K562 (cell line): ENCODE data around the gene ODF4. TPM values are rescaled to one million over a fixed set of nuclear protein-coding genes. Genes with fewer than 3 reads are reported as not detected.

ENCODE experiments used
- ATAC-seq: fragments of 200-7000 bp; cut with Tn5 transposase; 3 replicates; pipeline ENCODE4 v1.9.1; 2020; ENCODE audit warnings: moderate library complexity
- BruUV-seq: library from RNA; stranded (reverse); fragments of 400-500 nt; replicated peaks from 2 replicates; lab custom pipeline; 2021; lab: Mats Ljungman, UMichigan
- CTCF ChIA-PET: fragments of 300-600 bp; formaldehyde crosslinking; extraction: SDS; loops from one replicate; lab custom pipeline; 2021; ENCODE audit warnings: low intra/inter-chr PET ratio; lab: Yijun Ruan, JAX
- POLR2A ChIA-PET: fragments of 300-600, 350-650 bp; sonication (Branson Sonifier 250); formaldehyde crosslinking; extraction: SDS; loops from one replicate; lab custom pipeline; 2021; ENCODE audit warnings: antibody characterized with exemption, inconsistent platforms; lab: Yijun Ruan, JAX
- DNase-seq, 4 experiments: peaks; one replicate each; pipeline versions ENCODE4 v3.0.0 to v3.0.0-alpha.2; 2011 to 2018; ENCODE audit warnings: low spot score in 3 of 4, mixed read lengths in 3 of 4; ENCODE audit errors: extremely low read depth in 1 of 4
- FAIRE-seq: peaks from 2 replicates; lab custom pipeline; 2011; peaks lifted over from hg19 to GRCh38; lab: Jason Lieb, UNC
- H2AFZ ChIP-seq: 2 replicates; pipeline ENCODE4 v1.6.0; 2011; ENCODE audit warnings: low read depth, low read length, control low read depth, inconsistent platforms
- H3K27ac ChIP-seq: fragments of 200-600 bp; 3 replicates; pipeline ENCODE4 v1.8.0; 2011; ENCODE audit warnings: low read depth, mild to moderate bottlenecking, control low read depth, inconsistent platforms, low read length, moderate library complexity, mixed read lengths; ENCODE audit errors: extremely low read depth
- H3K27me3 ChIP-seq, 2 experiments: fragments of 300-600 bp in 1 of 2; 2 replicates in 1 of 2; 3 replicates in 1 of 2; pipeline versions ENCODE4 v1.6.0 to v1.8.0; 2011; ENCODE audit warnings: inconsistent platforms in 2 of 2, low read length in 2 of 2, mild to moderate bottlenecking in 1 of 2, mixed read lengths in 1 of 2, moderate library complexity in 1 of 2; ENCODE audit not compliant: control insufficient read depth in 2 of 2, insufficient read depth in 2 of 2
- H3K36me3 ChIP-seq: fragments of 300-600 bp; 3 replicates; pipeline ENCODE4 v1.8.0; 2011; ENCODE audit warnings: mild to moderate bottlenecking, low read length, inconsistent platforms; ENCODE audit not compliant: control insufficient read depth, insufficient read depth
- H3K4me1 ChIP-seq, 2 experiments: fragments of 200-600 bp in 1 of 2; replicated peaks in 1 of 2; 2 replicates in 1 of 2; 3 replicates in 1 of 2; pipeline versions ENCODE4 v1.5.1 to v1.8.0; 2011; ENCODE audit warnings: inconsistent platforms in 2 of 2, low read length in 2 of 2, mild to moderate bottlenecking in 1 of 2, mixed read lengths in 1 of 2, moderate library complexity in 1 of 2; ENCODE audit not compliant: control insufficient read depth in 2 of 2, insufficient read depth in 2 of 2
- H3K4me2 ChIP-seq: 2 replicates; pipeline ENCODE4 v1.6.1; 2011; ENCODE audit warnings: low read length, control low read depth, inconsistent platforms, mixed read lengths; ENCODE audit not compliant: insufficient read depth
- H3K4me3 ChIP-seq: fragments of 200-600 bp; sonication (generic), shearing (Covaris generic); 2 replicates; pipeline ENCODE4 v1.5.1; 2016; ENCODE audit warnings: control low read depth, inconsistent platforms
- H3K79me2 ChIP-seq: fragments of 200-600 bp; 3 replicates; pipeline ENCODE4 v1.8.0; 2011; ENCODE audit warnings: low read length, inconsistent platforms; ENCODE audit not compliant: control insufficient read depth, insufficient read depth
- H3K9ac ChIP-seq, 2 experiments: 2 replicates each; pipeline versions ENCODE4 v1.6.0 to v1.6.1; 2011; ENCODE audit warnings: low read depth in 2 of 2, low read length in 2 of 2, control low read depth in 1 of 2, inconsistent platforms in 1 of 2, mild to moderate bottlenecking in 1 of 2, mixed read lengths in 1 of 2; ENCODE audit not compliant: insufficient read depth in 1 of 2
- H3K9me1 ChIP-seq: one replicate; pipeline ENCODE4 v1.6.0; 2011; ENCODE audit warnings: inconsistent platforms, mild to moderate bottlenecking, low read length, moderate library complexity; ENCODE audit not compliant: control insufficient read depth, insufficient read depth
- H3K9me3 ChIP-seq: replicated peaks from 2 replicates; pipeline ENCODE4 v1.5.1; 2011; ENCODE audit warnings: low read depth, low read length, inconsistent platforms; ENCODE audit not compliant: control insufficient read depth, insufficient read depth
- H4K20me1 ChIP-seq: replicated peaks from 2 replicates; pipeline ENCODE4 v1.6.1; 2011; ENCODE audit warnings: low read length, inconsistent platforms, mixed read lengths; ENCODE audit not compliant: control insufficient read depth, insufficient read depth
- E2F3 ChIP-seq: fragments of 250-450 bp; sonication (Bioruptor Pico); IDR thresholded peaks from 2 replicates; pipeline ENCODE4 v1.4.0; 2020; ENCODE audit warnings: mild to moderate bottlenecking
- FOXJ2 ChIP-seq: fragments of 200-800 bp; sonication (Bioruptor generic); IDR thresholded peaks from 2 replicates; pipeline ENCODE4 v1.6.1; 2016; ENCODE audit warnings: missing genetic modification characterization, missing compliant biosample characterization
- HCFC1 ChIP-seq: IDR thresholded peaks from 2 replicates; pipeline ENCODE4 v1.6.1; 2012; ENCODE audit warnings: low read depth, low read length, improper control_type of control experiment
- LCOR ChIP-seq: sonication (generic); formaldehyde crosslinking; IDR thresholded peaks from 2 replicates; pipeline ENCODE4 v1.8.0; 2022; ENCODE audit warnings: mild to moderate bottlenecking, missing genetic modification reagents
- SIX5 ChIP-seq, 2 experiments: IDR thresholded peaks; 2 replicates each; pipeline ENCODE4 v1.6.1; 2011; ENCODE audit warnings: low read length in 2 of 2, borderline replicate concordance in 1 of 2, low read depth in 1 of 2, mild to moderate bottlenecking in 1 of 2, moderate library complexity in 1 of 2; ENCODE audit not compliant: insufficient read depth in 1 of 2
- STAT5A ChIP-seq: IDR thresholded peaks from 2 replicates; pipeline ENCODE4 v1.6.1; 2012; ENCODE audit warnings: low read length, inconsistent platforms, borderline replicate concordance
- TBL1XR1 ChIP-seq, 2 experiments: IDR thresholded peaks; 2 replicates each; pipeline ENCODE4 v1.6.1; 2012; ENCODE audit warnings: improper control_type of control experiment in 2 of 2, low read length in 2 of 2, mild to moderate bottlenecking in 1 of 2
- ZNF184 ChIP-seq: sonication (generic); formaldehyde crosslinking; IDR thresholded peaks from 2 replicates; pipeline ENCODE4 v1.5.0; 2020; ENCODE audit warnings: missing genetic modification reagents
- WGBS: fragments of 100-300 bp; shearing (Covaris generic); methylation state at CpG from one replicate; pipeline ENCODE4 v1.1.6; 2016; ENCODE audit warnings: low coverage, mixed read lengths; ENCODE audit not compliant: insufficient coverage; ENCODE audit errors: missing lambda C conversion rate; 5-methylcytosine and 5-hydroxymethylcytosine counted together
- in situ Hi-C: fragments of 300-500 bp; cut with MboI; formaldehyde crosslinking; loops from 4 replicates; pipeline ENCODE4 v1.15.0; 2018; ENCODE audit warnings: inconsistent platforms, mixed read lengths
- intact Hi-C: fragments of 100-400 bp; cut with micrococcal nuclease; formaldehyde crosslinking; loops from 2 replicates; pipeline ENCODE4 v1.14.2; 2022
- polyA plus RNA-seq, 8 experiments: library from polyadenylated mRNA; depleted of rRNA in 4 of 8; stranded (reverse) in 5 of 8; unstranded in 3 of 8; fragments of >200 nt; fragmentation: Nextera tagmentation in 2 of 8; fragmentation: Illumina TruSeq in 1 of 8; extraction: Ambion mirVana in 2 of 8; extraction: Trizol in 1 of 8; gene quantifications; 2 replicates each; pipeline versions ENCODE4 v1.2.1 to v1.2.3, GENCODE V29; 2011 to 2014; ENCODE audit warnings: inconsistent platforms in 1 of 8, missing spikeins in 1 of 8
- total RNA-seq, 7 experiments: library from RNA; depleted of rRNA in 6 of 7; stranded (reverse); fragments of >200 nt in 6 of 7; fragmentation: Illumina TruSeq in 2 of 7; extraction: Trizol in 2 of 7; gene quantifications; 2 replicates each; pipeline versions ENCODE4 v1.2.1 to v1.2.3, GENCODE V29; 2011 to 2021; ENCODE audit warnings: low replicate concordance in 1 of 7
- TF ChIP-seq, protein P1 (sequence below): fragments of 250-450 bp; sonication (Bioruptor Pico); IDR thresholded peaks from 2 replicates; pipeline ENCODE4 v1.9.0; 2021; ENCODE audit warnings: mild to moderate bottlenecking, inconsistent platforms

The ODF4 gene
- total and polyA plus RNA-seq, 9 of the 15 experiments (the other 6 are each of a cell fraction or from before 2014, with no cell fraction given), result not detected

DNA sequence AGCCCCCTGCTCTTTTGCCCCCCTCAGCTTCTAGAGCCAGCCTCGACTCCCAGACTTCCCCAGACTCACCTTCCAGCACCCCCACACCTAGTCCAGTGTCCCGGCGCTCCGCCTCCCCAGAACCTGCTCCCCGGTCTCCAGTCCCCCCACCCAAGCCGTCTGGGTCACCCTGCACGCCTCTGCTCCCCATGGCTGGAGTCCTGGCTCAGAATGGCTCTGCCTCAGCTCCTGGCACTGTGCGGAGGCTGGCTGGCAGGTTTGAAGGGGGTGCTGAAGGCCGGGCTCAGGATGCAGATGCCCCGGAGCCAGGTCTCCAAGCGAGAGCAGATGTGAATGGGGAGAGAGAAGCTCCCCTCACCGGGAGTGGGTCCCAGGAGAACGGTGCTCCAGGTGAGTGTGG is 27.4 kb upstream of the ODF4 start:
- ChIA-PET CTCF (no interaction called here), POLR2A (interaction anchor here (1.3 kb wide), 1 partner anchor 19 kb away, joined by 5 read pairs; no protein-coding TSS in a partner anchor)
- in situ Hi-C loops (no loop called here), intact Hi-C loops (no loop called here)
- Histone ChIP-seq H3K9ac (no peak overlapping the region), H3K4me1 (peaks cover 0 to 41% of the 10 kb centered on the region in 2 experiments; a peak in 2 of 5 replicates), H3K27me3 (peaks cover 14 to 55% of the 10 kb centered on the region in 2 experiments; a peak in 4 of 5 replicates), H3K36me3 (no peaks in the 10 kb centered on the region), H2AFZ (no peak overlapping the region), H3K4me2 (no peak overlapping the region), H4K20me1 (no peaks in the 10 kb centered on the region; the same call in 1 of the 2 replicates), H3K9me1 (no peaks in the 10 kb centered on the region), H3K9me3 (no peaks in the 10 kb centered on the region), H3K4me3 (no peak overlapping the region), H3K27ac (no peak overlapping the region)
- DNase-seq (no peak), FAIRE-seq (no peak), ATAC-seq (no peak)
- BruUV-seq, result no TSS peak
- 8% methylated on average over 8 of the region's 13 CpGs for WGBS
- no peak for TF ChIP-seq SIX5 (IDR thresholded peaks at IDR 0.05; ENCODE audit: borderline replicate concordance in 1 of 2, insufficient read depth in 1 of 2, low read depth in 1 of 2, low read length in 2 of 2)
- TF ChIP-seq, all 486 proteins: peak for 0
- no peaks in the 10 kb centered on the region for H3K79me2 ChIP-seq

DNA sequence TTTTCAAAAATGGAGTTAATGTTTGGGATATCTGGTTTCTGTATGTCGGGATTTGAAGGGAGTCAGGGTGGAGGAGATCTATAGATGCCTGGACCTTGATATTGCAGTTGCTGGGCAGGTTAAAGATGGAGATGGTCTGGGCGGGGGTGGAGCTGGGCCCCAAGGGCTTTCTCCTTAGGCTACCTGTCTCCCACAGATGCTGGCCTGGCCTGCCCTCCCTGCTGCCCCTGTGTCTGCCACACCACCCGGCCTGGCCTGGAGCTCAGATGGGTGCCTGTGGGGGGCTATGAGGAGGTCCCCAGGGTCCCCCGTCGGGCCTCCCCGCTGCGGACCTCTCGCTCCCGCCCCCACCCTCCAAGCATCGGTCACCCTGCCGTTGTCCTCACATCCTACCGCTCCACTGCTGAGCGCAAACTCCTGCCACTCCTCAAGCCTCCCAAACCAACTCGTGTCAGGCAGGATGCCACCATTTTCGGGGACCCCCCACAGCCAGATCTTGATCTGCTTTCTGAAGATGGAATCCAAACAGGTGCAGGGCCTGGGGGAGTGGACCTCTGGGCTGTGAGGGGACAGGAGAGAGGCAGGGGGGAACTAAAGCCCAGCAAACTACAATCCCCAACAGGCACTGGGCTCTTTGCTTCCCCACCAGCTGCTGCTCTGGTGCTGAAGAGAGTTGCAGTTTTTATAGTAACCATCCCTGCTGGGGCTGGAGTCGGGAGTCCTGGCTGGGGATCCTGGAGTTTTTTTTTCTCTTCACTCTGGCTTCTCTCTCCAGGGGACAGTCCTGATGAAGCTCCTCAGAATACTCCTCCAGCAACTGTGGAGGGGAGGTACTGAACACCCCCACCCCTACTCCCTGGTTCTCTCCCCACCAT is 26.7 kb upstream of the ODF4 start:
- Histone ChIP-seq H3K4me2 (no peak overlapping the region), H3K27me3 (peaks cover 14 to 55% of the 10 kb centered on the region in 2 experiments; a peak in 4 of 5 replicates)
- no TSS peak for BruUV-seq
- TF ChIP-seq, protein P1, sequence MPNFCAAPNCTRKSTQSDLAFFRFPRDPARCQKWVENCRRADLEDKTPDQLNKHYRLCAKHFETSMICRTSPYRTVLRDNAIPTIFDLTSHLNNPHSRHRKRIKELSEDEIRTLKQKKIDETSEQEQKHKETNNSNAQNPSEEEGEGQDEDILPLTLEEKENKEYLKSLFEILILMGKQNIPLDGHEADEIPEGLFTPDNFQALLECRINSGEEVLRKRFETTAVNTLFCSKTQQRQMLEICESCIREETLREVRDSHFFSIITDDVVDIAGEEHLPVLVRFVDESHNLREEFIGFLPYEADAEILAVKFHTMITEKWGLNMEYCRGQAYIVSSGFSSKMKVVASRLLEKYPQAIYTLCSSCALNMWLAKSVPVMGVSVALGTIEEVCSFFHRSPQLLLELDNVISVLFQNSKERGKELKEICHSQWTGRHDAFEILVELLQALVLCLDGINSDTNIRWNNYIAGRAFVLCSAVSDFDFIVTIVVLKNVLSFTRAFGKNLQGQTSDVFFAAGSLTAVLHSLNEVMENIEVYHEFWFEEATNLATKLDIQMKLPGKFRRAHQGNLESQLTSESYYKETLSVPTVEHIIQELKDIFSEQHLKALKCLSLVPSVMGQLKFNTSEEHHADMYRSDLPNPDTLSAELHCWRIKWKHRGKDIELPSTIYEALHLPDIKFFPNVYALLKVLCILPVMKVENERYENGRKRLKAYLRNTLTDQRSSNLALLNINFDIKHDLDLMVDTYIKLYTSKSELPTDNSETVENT (CRISPR knock-in tag), result no peak
- TF ChIP-seq STAT5A (no peak), HCFC1 (peak; percentile 53; the same call in 1 of the 2 replicates), FOXJ2 (tag) (no peak), TBL1XR1 (IDR thresholded peaks at IDR 0.05; ENCODE audit: low read length in 2 of 2) (no peak), LCOR (no peak), E2F3 (CRISPR knock-in tag) (no peak), ZNF184 (CRISPR knock-in tag) (no peak)
- TF ChIP-seq, all 486 proteins: peak for 1
- no peaks in the 10 kb centered on the region for H3K9me3 ChIP-seq
- no peaks in the 10 kb centered on the region; the same call in 1 of the 2 replicates for H4K20me1 ChIP-seq
- no peak overlapping the region for H2AFZ ChIP-seq
- ChIA-PET CTCF (no interaction called here), POLR2A (interaction anchor here (0.6 to 1.3 kb wide), 2 partner anchors 20 to 105 kb away, joined by 4 to 5 read pairs; no protein-coding TSS in a partner anchor)
- peaks cover 0 to 41% of the 10 kb centered on the region in 2 experiments; a peak in 2 of 5 replicates for H3K4me1 ChIP-seq
- no peak overlapping the region for H3K27ac ChIP-seq
- ATAC-seq (peak; percentile 18; the same call in 1 of the 3 replicates), FAIRE-seq (no peak), DNase-seq (no peak)
- H3K9me1 ChIP-seq, result no peaks in the 10 kb centered on the region
- WGBS, result 8% methylated on average over 4 of the region's 16 CpGs
- H3K79me2 ChIP-seq, result no peaks in the 10 kb centered on the region
- H3K4me3 ChIP-seq, result no peak overlapping the region
- H3K36me3 ChIP-seq, result no peaks in the 10 kb centered on the region
- no peak overlapping the region for H3K9ac ChIP-seq
- in situ Hi-C loops, result no loop called here
- intact Hi-C loops, result no loop called here
